Measurements from ENCODE around the gene WARS2.

Gene WARS2

GRCh38 chr1:119150150-119150549 lies 9.7 kb upstream of the WARS2 start:
- H2AK5ac ChIP-seq (ENCODE audit: low read depth, low read length) = no peak overlapping the region
- H2AFZ ChIP-seq (ENCODE audit: low read length) = no peak overlapping the region
- no peak overlapping the region for H3K9ac ChIP-seq (ENCODE audit: low read depth, low read length, poor library complexity)
- no peak overlapping the region for H2BK5ac ChIP-seq (ENCODE audit: low read length)
- H2BK15ac ChIP-seq (ENCODE audit: low read length) = no peak overlapping the region
- no peak overlapping the region for H3K4me2 ChIP-seq (ENCODE audit: insufficient read depth, low read length, poor library complexity, severe bottlenecking)
- WGBS, 2 donors (ENCODE audit: extremely low coverage in 2 of 2, insufficient read length in 2 of 2, insufficient replicate concordance in 1 of 2) = no CpG with 5 or more reads among the region's 1 CpG
- no peak overlapping the region for H3K23ac ChIP-seq (ENCODE audit: low read depth, low read length, poor library complexity)
- H3K9me3 ChIP-seq (replicated peaks in 1 of 2; ENCODE audit: control insufficient read depth in 2 of 2, insufficient read depth in 1 of 2, low read depth in 1 of 2, low read length in 2 of 2) = no peaks in the 10 kb centered on the region
- H3K14ac ChIP-seq (ENCODE audit: low read length) = no peak overlapping the region
- no peaks in the 10 kb centered on the region for H3K4me1 ChIP-seq (ENCODE audit: control insufficient read depth in 2 of 2, insufficient read depth in 1 of 2, low read depth in 1 of 2, low read length in 2 of 2)
- no peak overlapping the region for H3K18ac ChIP-seq (ENCODE audit: low read length)
- DNase-seq (ENCODE audit: low spot score) = no peak
- H3K27me3 ChIP-seq (ENCODE audit: control insufficient read depth in 3 of 3, insufficient read depth in 3 of 3, low read depth in 1 of 3, low read length in 3 of 3) = no peaks in the 10 kb centered on the region
- no peak overlapping the region for H3K27ac ChIP-seq (replicated peaks; ENCODE audit: low read length)
- no peak overlapping the region for H2BK120ac ChIP-seq (ENCODE audit: low read depth, low read length)
- H3K4me3 ChIP-seq (ENCODE audit: low read length in 2 of 2) = no peak overlapping the region
- H4K8ac ChIP-seq (ENCODE audit: low read depth, low read length) = no peak overlapping the region
- no peak overlapping the region for H2BK12ac ChIP-seq (ENCODE audit: low read length)
- H3K79me1 ChIP-seq (ENCODE audit: low read depth, low read length) = no peaks in the 10 kb centered on the region
- H4K91ac ChIP-seq (ENCODE audit: low read depth, low read length, poor library complexity) = no peak overlapping the region
- H3K36me3 ChIP-seq (replicated peaks in 1 of 2; ENCODE audit: control insufficient read depth in 2 of 2, insufficient read depth in 2 of 2, low read length in 2 of 2) = peaks cover 0 to 5% of the 10 kb centered on the region in 2 donors
- no peak overlapping the region for H3K4ac ChIP-seq (ENCODE audit: low read length)

DNA sequence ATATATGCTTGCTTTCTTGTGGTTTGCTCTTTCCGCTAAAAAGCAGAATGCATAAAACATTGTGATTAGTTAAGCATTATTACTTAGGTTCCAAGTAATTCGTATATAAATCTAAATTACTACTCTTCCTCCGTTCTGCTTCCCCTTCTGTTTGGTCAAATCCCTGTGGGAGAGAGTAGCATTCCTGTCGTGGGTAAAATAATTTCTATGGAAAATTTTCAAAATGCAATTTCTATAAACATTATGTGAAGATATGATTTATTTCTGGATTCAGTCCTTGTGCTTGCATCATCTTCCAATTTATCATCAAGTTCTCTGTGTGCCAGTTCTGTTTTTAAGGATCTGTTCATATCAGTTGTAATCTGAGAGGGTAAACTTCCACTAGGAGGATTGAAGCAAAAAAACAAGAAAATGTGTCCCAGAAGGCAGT lies 7.2 kb upstream of the WARS2 start:
- DNase-seq (ENCODE audit: low spot score) = no peak
- no peak overlapping the region for H2BK5ac ChIP-seq (ENCODE audit: low read length)
- H3K4ac ChIP-seq (ENCODE audit: low read length) = no peak overlapping the region
- peaks cover 0 to 5% of the 10 kb centered on the region in 2 donors for H3K36me3 ChIP-seq (replicated peaks in 1 of 2; ENCODE audit: control insufficient read depth in 2 of 2, insufficient read depth in 2 of 2, low read length in 2 of 2)
- H3K27ac ChIP-seq (replicated peaks; ENCODE audit: low read length) = no peak overlapping the region
- H3K18ac ChIP-seq (ENCODE audit: low read length) = no peak overlapping the region
- no peak overlapping the region for H2BK12ac ChIP-seq (ENCODE audit: low read length)
- no peak overlapping the region for H3K23ac ChIP-seq (ENCODE audit: low read depth, low read length, poor library complexity)
- no peak overlapping the region for H2BK15ac ChIP-seq (ENCODE audit: low read length)
- H3K14ac ChIP-seq (ENCODE audit: low read length) = no peak overlapping the region
- no peak overlapping the region for H2AFZ ChIP-seq (ENCODE audit: low read length)
- H4K91ac ChIP-seq (ENCODE audit: low read depth, low read length, poor library complexity) = no peak overlapping the region
- no peak overlapping the region for H3K4me2 ChIP-seq (ENCODE audit: insufficient read depth, low read length, poor library complexity, severe bottlenecking)
- H3K9me3 ChIP-seq (replicated peaks in 1 of 2; ENCODE audit: control insufficient read depth in 2 of 2, insufficient read depth in 1 of 2, low read depth in 1 of 2, low read length in 2 of 2) = no peaks in the 10 kb centered on the region
- no peak overlapping the region for H3K9ac ChIP-seq (ENCODE audit: low read depth, low read length, poor library complexity)
- H3K27me3 ChIP-seq (ENCODE audit: control insufficient read depth in 3 of 3, insufficient read depth in 3 of 3, low read depth in 1 of 3, low read length in 3 of 3) = no peaks in the 10 kb centered on the region
- no CpG with 5 or more reads among the region's 4 CpGs for WGBS, 2 donors (ENCODE audit: extremely low coverage in 2 of 2, insufficient read length in 2 of 2, insufficient replicate concordance in 1 of 2)
- no peak overlapping the region for H3K4me3 ChIP-seq (ENCODE audit: low read length in 2 of 2)
- no peak overlapping the region for H2AK5ac ChIP-seq (ENCODE audit: low read depth, low read length)
- no peak overlapping the region for H4K8ac ChIP-seq (ENCODE audit: low read depth, low read length)
- H2BK120ac ChIP-seq (ENCODE audit: low read depth, low read length) = no peak overlapping the region
- H3K4me1 ChIP-seq (ENCODE audit: control insufficient read depth in 2 of 2, insufficient read depth in 1 of 2, low read depth in 1 of 2, low read length in 2 of 2) = no peaks in the 10 kb centered on the region
- H3K79me1 ChIP-seq (ENCODE audit: low read depth, low read length) = no peaks in the 10 kb centered on the region

- H4K91ac ChIP-seq (ENCODE audit: low read depth, low read length, poor library complexity) = no peak overlapping the region
- no peak overlapping the region for H2BK12ac ChIP-seq (ENCODE audit: low read length)
- WGBS, 2 donors (ENCODE audit: extremely low coverage in 2 of 2, insufficient read length in 2 of 2, insufficient replicate concordance in 1 of 2) = no CpG with 5 or more reads among the region's 4 CpGs
- no peak overlapping the region for H3K4me2 ChIP-seq (ENCODE audit: insufficient read depth, low read length, poor library complexity, severe bottlenecking)
- no peak for DNase-seq (ENCODE audit: low spot score)
- peaks cover 0 to 5% of the 10 kb centered on the region in 2 donors for H3K36me3 ChIP-seq (replicated peaks in 1 of 2; ENCODE audit: control insufficient read depth in 2 of 2, insufficient read depth in 2 of 2, low read length in 2 of 2)
- H2BK15ac ChIP-seq (ENCODE audit: low read length) = no peak overlapping the region
- H3K27me3 ChIP-seq (ENCODE audit: control insufficient read depth in 3 of 3, insufficient read depth in 3 of 3, low read depth in 1 of 3, low read length in 3 of 3) = no peaks in the 10 kb centered on the region
- no peak overlapping the region for H3K9ac ChIP-seq (ENCODE audit: low read depth, low read length, poor library complexity)
- H3K14ac ChIP-seq (ENCODE audit: low read length) = no peak overlapping the region
- H3K4me1 ChIP-seq (ENCODE audit: control insufficient read depth in 2 of 2, insufficient read depth in 1 of 2, low read depth in 1 of 2, low read length in 2 of 2) = no peaks in the 10 kb centered on the region
- H2AFZ ChIP-seq (ENCODE audit: low read length) = no peak overlapping the region
- H2BK120ac ChIP-seq (ENCODE audit: low read depth, low read length) = no peak overlapping the region
- no peak overlapping the region for H2AK5ac ChIP-seq (ENCODE audit: low read depth, low read length)
- H3K27ac ChIP-seq (replicated peaks; ENCODE audit: low read length) = no peak overlapping the region
- no peak overlapping the region for H4K8ac ChIP-seq (ENCODE audit: low read depth, low read length)
- no peaks in the 10 kb centered on the region for H3K79me1 ChIP-seq (ENCODE audit: low read depth, low read length)
- no peak overlapping the region for H3K18ac ChIP-seq (ENCODE audit: low read length)
- H3K9me3 ChIP-seq (replicated peaks in 1 of 2; ENCODE audit: control insufficient read depth in 2 of 2, insufficient read depth in 1 of 2, low read depth in 1 of 2, low read length in 2 of 2) = no peaks in the 10 kb centered on the region
- no peak overlapping the region for H3K23ac ChIP-seq (ENCODE audit: low read depth, low read length, poor library complexity)
- H3K4ac ChIP-seq (ENCODE audit: low read length) = no peak overlapping the region
- no peak overlapping the region for H2BK5ac ChIP-seq (ENCODE audit: low read length)
- H3K4me3 ChIP-seq (ENCODE audit: low read length in 2 of 2) = no peak overlapping the region
Observed at GRCh38 chr1:119146466-119146865, 6.0 kb upstream of the WARS2 start.

DNA sequence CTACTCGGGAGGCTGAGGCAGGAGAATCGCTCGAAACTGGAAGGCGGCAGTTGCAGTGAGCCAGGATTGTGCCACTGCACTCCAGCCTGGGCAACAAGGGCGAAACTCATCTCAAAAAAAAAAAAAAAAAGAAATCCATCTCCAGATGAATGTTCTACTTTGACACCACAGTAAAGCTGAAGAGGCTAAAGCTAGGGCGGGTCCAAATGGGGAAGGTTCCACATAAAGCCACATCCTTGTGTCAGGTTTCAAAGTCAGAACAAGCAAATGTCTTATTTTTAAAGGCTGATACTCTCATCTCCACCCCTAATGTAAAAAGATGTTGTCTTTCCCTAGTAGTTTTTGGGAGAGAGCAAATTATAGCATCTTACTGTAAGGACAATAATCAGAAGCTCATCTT lies 4.4 kb upstream of the WARS2 start:
- no CpG with 5 or more reads among the region's 6 CpGs for WGBS, 2 donors (ENCODE audit: extremely low coverage in 2 of 2, insufficient read length in 2 of 2, insufficient replicate concordance in 1 of 2)
- no peak overlapping the region for H2AFZ ChIP-seq (ENCODE audit: low read length)
- no peak overlapping the region for H2BK120ac ChIP-seq (ENCODE audit: low read depth, low read length)
- no peak overlapping the region for H3K18ac ChIP-seq (ENCODE audit: low read length)
- H3K36me3 ChIP-seq (replicated peaks in 1 of 2; ENCODE audit: control insufficient read depth in 2 of 2, insufficient read depth in 2 of 2, low read length in 2 of 2) = peaks cover 0 to 4% of the 10 kb centered on the region in 2 donors
- no peaks in the 10 kb centered on the region for H3K79me1 ChIP-seq (ENCODE audit: low read depth, low read length)
- no peaks in the 10 kb centered on the region for H3K9me3 ChIP-seq (replicated peaks in 1 of 2; ENCODE audit: control insufficient read depth in 2 of 2, insufficient read depth in 1 of 2, low read depth in 1 of 2, low read length in 2 of 2)
- no peak overlapping the region for H2AK5ac ChIP-seq (ENCODE audit: low read depth, low read length)
- no peak overlapping the region for H3K23ac ChIP-seq (ENCODE audit: low read depth, low read length, poor library complexity)
- H2BK15ac ChIP-seq (ENCODE audit: low read length) = no peak overlapping the region
- no peak overlapping the region for H4K91ac ChIP-seq (ENCODE audit: low read depth, low read length, poor library complexity)
- H3K14ac ChIP-seq (ENCODE audit: low read length) = no peak overlapping the region
- peaks cover 0 to 1% of the 10 kb centered on the region in 2 donors for H3K4me1 ChIP-seq (ENCODE audit: control insufficient read depth in 2 of 2, insufficient read depth in 1 of 2, low read depth in 1 of 2, low read length in 2 of 2)
- no peak overlapping the region for H4K8ac ChIP-seq (ENCODE audit: low read depth, low read length)
- H3K4me3 ChIP-seq (ENCODE audit: low read length in 2 of 2) = no peak overlapping the region
- H3K4ac ChIP-seq (ENCODE audit: low read length) = no peak overlapping the region
- no peak for DNase-seq (ENCODE audit: low spot score)
- H3K27me3 ChIP-seq (ENCODE audit: control insufficient read depth in 3 of 3, insufficient read depth in 3 of 3, low read depth in 1 of 3, low read length in 3 of 3) = no peaks in the 10 kb centered on the region
- H3K27ac ChIP-seq (replicated peaks; ENCODE audit: low read length) = no peak overlapping the region
- no peak overlapping the region for H3K4me2 ChIP-seq (ENCODE audit: insufficient read depth, low read length, poor library complexity, severe bottlenecking)
- no peak overlapping the region for H2BK5ac ChIP-seq (ENCODE audit: low read length)
- H2BK12ac ChIP-seq (ENCODE audit: low read length) = no peak overlapping the region
- no peak overlapping the region for H3K9ac ChIP-seq (ENCODE audit: low read depth, low read length, poor library complexity)

Data from neuronal stem cell (in vitro differentiated cells).